ENCODE measurements around the gene PIEZO1. TPM values are rescaled to one million over a fixed set of nuclear protein-coding genes. Genes with fewer than 3 reads are reported as not detected.

The PIEZO1 gene
- total RNA-seq, 1 experiment from 2014 or later = 71.1 TPM

- DNase-seq = no peak
- no CpG with 5 or more reads among the region's 13 CpGs for WGBS (ENCODE audit: extremely low coverage, insufficient read length, low lambda C conversion rate)
- Histone ChIP-seq H3T11ph (ENCODE audit: low read length) (no peak overlapping the region), H4K5ac (ENCODE audit: insufficient read length, low read depth, low read length) (no peak overlapping the region), H3K9ac (ENCODE audit: extremely low read depth, insufficient read length, low read length) (no peak overlapping the region), H3K27ac (ENCODE audit: insufficient read length, low read depth, low read length) (no peak overlapping the region), H4K8ac (replicated peaks; ENCODE audit: insufficient read length, low read depth, low read length) (no peak overlapping the region), H3K4me2 (ENCODE audit: insufficient read depth, insufficient read length, low read length) (no peak overlapping the region), H3K27me3 (ENCODE audit: insufficient read depth, low read length) (no peaks in the 10 kb centered on the region), H3K79me1 (ENCODE audit: insufficient read depth, low read depth, low read length, poor library complexity, severe bottlenecking) (no peaks in the 10 kb centered on the region), H2BK20ac (ENCODE audit: low read depth, low read length, poor library complexity, severe bottlenecking) (no peak overlapping the region), H3K56ac (ENCODE audit: insufficient read length, low read depth, low read length) (no peak overlapping the region), H3K23me2 (ENCODE audit: insufficient read length, low read depth, low read length, poor library complexity, severe bottlenecking) (peaks cover 3% of the 10 kb centered on the region), H2AFZ (ENCODE audit: low read length) (no peak overlapping the region), H3K9me3 (ENCODE audit: control insufficient read depth, low read depth, low read length) (no peaks in the 10 kb centered on the region), H3K18ac (ENCODE audit: insufficient read length, low read depth, low read length) (no peak overlapping the region), H3K4ac (ENCODE audit: low read depth, low read length) (no peak overlapping the region), H3K4me1 (ENCODE audit: insufficient read depth, low read length) (peaks cover 3% of the 10 kb centered on the region; the same call in 1 of the 2 replicates), H2BK5ac (ENCODE audit: insufficient read length, low read length) (no peak overlapping the region), H3K14ac (ENCODE audit: insufficient read depth, low read length) (0 out of 2 replicates have a peak overlapping the region, but pooled peaks have one; percentile 83), H3K23ac (ENCODE audit: insufficient read length, low read depth, low read length) (no peak overlapping the region), H2AK5ac (ENCODE audit: insufficient read length, low read length) (no peak overlapping the region), H4K91ac (ENCODE audit: insufficient read length, low read depth, low read length) (no peak overlapping the region), H4K20me1 (ENCODE audit: control insufficient read depth, insufficient read depth, insufficient read length) (no peaks in the 10 kb centered on the region), H3K79me2 (ENCODE audit: insufficient read depth, low read length) (no peaks in the 10 kb centered on the region), H2BK120ac (ENCODE audit: low read depth, low read length, poor library complexity, severe bottlenecking) (no peak overlapping the region), H2BK15ac (ENCODE audit: low read depth, low read length) (no peak overlapping the region), H2BK12ac (ENCODE audit: insufficient read length, low read depth, low read length) (no peak overlapping the region)
- peaks cover 9% of the 10 kb centered on the region for H3K27me3 Mint-ChIP-seq (ENCODE audit: low read depth)
- H3K27ac Mint-ChIP-seq = no peak overlapping the region
- no peaks in the 10 kb centered on the region for H3K9me3 Mint-ChIP-seq
- H3K4me3 Mint-ChIP-seq = no peak overlapping the region; a peak in 1 of 5 replicates
- peaks cover 11 to 36% of the 10 kb centered on the region in 2 experiments for H3K4me1 Mint-ChIP-seq
- TF ChIP-seq, protein P1, sequence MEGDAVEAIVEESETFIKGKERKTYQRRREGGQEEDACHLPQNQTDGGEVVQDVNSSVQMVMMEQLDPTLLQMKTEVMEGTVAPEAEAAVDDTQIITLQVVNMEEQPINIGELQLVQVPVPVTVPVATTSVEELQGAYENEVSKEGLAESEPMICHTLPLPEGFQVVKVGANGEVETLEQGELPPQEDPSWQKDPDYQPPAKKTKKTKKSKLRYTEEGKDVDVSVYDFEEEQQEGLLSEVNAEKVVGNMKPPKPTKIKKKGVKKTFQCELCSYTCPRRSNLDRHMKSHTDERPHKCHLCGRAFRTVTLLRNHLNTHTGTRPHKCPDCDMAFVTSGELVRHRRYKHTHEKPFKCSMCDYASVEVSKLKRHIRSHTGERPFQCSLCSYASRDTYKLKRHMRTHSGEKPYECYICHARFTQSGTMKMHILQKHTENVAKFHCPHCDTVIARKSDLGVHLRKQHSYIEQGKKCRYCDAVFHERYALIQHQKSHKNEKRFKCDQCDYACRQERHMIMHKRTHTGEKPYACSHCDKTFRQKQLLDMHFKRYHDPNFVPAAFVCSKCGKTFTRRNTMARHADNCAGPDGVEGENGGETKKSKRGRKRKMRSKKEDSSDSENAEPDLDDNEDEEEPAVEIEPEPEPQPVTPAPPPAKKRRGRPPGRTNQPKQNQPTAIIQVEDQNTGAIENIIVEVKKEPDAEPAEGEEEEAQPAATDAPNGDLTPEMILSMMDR (conservative IDR thresholded peaks at IDR 0.05) = no peak
- H3K36me3 Mint-ChIP-seq (ENCODE audit: insufficient read depth in 1 of 3, low read depth in 3 of 3) = no peaks in the 10 kb centered on the region
Measured at GRCh38 chr16:88792078-88792550, 7.1 kb upstream of the PIEZO1 start.
